WERI-Rb-1 (cell line): Measurements from ENCODE around the gene CRYGD.
"Not testable (repeated sequence)": the region's sequence is repeated elsewhere in the genome, so short reads cannot be mapped to it uniquely, and the experiment has no call there.

Experiments
- DNase-seq: peaks from one replicate; pipeline ENCODE4 v3.0.0-alpha.2; 2020
- H3K27ac ChIP-seq: fragments of 250-450 bp; sonication (Bioruptor Pico); 2 replicates; pipeline ENCODE4 v1.5.1; 2020; ENCODE audit warnings: mild to moderate bottlenecking, moderate library complexity
- H3K27me3 ChIP-seq: fragments of 250-450 bp; sonication (Bioruptor Pico); 2 replicates; pipeline ENCODE4 v1.5.1; 2021; ENCODE audit warnings: mild to moderate bottlenecking, low read depth, moderate library complexity; ENCODE audit not compliant: insufficient read depth, severe bottlenecking
- H3K36me3 ChIP-seq: fragments of 250-450 bp; sonication (Bioruptor Pico); 2 replicates; pipeline ENCODE4 v1.5.1; 2020; ENCODE audit warnings: mild to moderate bottlenecking, moderate library complexity
- H3K4me3 ChIP-seq: 2 replicates; pipeline ENCODE4 v1.5.1; 2011; ENCODE audit warnings: low read depth, mild to moderate bottlenecking, control low read depth, low read length
- H3K9me3 ChIP-seq: fragments of 250-450 bp; sonication (Bioruptor Pico); 2 replicates; pipeline ENCODE4 v1.5.1; 2021; ENCODE audit warnings: mild to moderate bottlenecking, moderate library complexity; ENCODE audit not compliant: severe bottlenecking
- TF ChIP-seq, protein P1 (sequence below): IDR thresholded peaks from 2 replicates; pipeline ENCODE4 v1.5.1; 2011; ENCODE audit warnings: low read depth, mild to moderate bottlenecking, control low read depth, inconsistent platforms, low read length

The CRYGD gene

DNA sequence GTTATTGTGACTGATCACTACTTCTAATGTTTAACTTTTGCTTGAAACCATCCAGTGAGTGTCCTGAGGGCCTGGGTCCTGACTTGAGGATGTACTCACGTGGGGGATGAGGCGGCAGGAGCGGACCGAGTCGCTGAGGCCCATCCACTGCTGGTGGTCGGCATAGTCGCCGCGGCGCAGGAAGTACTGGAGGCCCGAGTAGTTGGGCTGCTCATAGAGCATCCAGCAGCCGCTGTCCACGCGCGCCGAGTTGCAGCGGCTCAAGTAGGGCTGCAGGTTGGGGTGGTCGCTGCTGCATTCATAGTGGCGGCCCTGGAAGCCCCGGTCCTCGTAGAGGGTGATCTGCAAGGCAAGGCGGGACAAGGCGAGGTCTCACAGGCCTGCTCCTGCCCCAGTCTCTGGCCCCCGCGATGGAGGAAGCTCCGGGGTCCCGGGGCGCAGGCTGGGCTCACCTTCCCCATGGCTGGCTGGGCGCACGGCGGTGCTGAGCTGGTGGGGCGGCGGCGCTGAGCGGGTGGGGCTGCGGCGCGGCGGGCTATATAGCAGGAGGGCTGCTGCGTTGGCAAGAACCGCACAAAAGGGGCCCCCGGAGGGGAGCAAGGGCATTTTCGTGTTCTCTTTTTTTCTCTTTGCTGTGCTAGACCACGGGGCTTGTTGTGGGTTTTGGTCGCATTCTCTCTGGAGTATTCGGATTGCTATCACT, at the start of gene CRYGD:
CRYGD (minus strand) TSS at position 512 of the 703 bp plus-strand sequence; CDS start at position 461, 51 bp downstream.
- not testable (repeated sequence) for H3K4me3 ChIP-seq, DNase-seq

DNA sequence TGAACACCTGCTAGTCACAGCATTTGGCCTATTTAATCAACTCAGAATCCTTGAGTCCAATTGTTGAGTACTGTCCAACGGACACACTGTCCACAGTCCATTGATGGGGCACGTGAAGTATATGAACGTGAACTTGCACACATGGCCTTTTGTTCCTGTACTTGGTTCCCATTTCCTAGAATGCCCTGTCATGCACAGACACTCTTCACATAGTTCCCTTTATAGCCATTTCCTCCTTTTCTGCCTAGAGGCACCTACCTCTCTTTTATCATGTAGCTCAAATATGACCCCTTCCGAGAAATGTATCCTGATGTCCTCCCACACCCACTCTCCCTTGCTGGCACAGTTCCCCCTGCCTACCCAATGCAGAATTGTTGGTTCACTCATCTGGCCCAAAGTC, 47.8 kb upstream of the CRYGD start:
- no peak for DNase-seq
- TF ChIP-seq, protein P1, sequence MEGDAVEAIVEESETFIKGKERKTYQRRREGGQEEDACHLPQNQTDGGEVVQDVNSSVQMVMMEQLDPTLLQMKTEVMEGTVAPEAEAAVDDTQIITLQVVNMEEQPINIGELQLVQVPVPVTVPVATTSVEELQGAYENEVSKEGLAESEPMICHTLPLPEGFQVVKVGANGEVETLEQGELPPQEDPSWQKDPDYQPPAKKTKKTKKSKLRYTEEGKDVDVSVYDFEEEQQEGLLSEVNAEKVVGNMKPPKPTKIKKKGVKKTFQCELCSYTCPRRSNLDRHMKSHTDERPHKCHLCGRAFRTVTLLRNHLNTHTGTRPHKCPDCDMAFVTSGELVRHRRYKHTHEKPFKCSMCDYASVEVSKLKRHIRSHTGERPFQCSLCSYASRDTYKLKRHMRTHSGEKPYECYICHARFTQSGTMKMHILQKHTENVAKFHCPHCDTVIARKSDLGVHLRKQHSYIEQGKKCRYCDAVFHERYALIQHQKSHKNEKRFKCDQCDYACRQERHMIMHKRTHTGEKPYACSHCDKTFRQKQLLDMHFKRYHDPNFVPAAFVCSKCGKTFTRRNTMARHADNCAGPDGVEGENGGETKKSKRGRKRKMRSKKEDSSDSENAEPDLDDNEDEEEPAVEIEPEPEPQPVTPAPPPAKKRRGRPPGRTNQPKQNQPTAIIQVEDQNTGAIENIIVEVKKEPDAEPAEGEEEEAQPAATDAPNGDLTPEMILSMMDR: no peak
- H3K9me3 ChIP-seq: no peaks in the 10 kb centered on the region
- no peaks in the 10 kb centered on the region for H3K27me3 ChIP-seq
- no peaks in the 10 kb centered on the region for H3K36me3 ChIP-seq
- H3K27ac ChIP-seq: no peak overlapping the region
- H3K4me3 ChIP-seq: no peak overlapping the region

More for the DNA sequence above, at the start of gene CRYGD:
- not testable (repeated sequence) for H3K36me3 ChIP-seq, H3K27me3 ChIP-seq, H3K9me3 ChIP-seq, H3K27ac ChIP-seq

DNA sequence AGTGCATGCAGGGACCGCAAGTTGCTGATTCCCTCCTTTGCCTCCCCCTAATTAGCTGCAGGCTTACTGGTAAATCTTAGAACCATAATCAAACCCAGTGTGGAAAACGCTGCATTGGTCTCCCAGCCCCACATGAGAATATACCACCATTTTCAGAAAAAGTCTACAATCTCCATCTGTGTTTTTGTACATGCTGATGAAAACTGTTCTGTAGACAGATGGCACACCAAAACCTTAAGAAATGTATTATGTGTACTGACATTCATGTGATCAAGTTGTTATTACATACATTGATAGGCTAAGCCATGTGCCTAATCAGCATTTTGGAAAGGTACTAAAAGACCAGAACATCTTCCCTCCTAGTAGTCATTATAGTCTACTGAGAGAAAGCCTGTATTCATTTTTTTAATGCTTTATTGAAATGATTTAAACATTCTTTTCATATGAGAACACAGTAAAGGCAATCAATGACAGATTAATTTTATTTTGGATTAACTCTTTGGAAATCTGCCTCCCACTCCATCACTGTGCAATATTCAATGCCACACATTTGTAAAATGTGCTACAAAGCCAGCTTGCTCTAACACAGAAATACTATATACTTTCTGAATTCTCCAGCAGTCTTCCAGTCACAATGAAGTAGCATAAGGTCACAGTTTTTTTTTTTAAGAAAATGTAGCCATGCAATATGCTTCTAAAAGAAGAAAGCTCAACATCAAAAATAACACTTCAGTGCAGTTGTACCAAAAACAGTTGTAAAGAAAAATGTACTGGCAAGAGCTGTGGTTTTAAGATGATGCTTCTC, 40.8 kb upstream of the CRYGD start:
- no peaks in the 10 kb centered on the region for H3K9me3 ChIP-seq
- no peak overlapping the region for H3K27ac ChIP-seq
- no peaks in the 10 kb centered on the region for H3K27me3 ChIP-seq
- H3K36me3 ChIP-seq: no peaks in the 10 kb centered on the region
- no peak for DNase-seq
- no peak overlapping the region for H3K4me3 ChIP-seq
- TF ChIP-seq, protein P1: no peak

DNA sequence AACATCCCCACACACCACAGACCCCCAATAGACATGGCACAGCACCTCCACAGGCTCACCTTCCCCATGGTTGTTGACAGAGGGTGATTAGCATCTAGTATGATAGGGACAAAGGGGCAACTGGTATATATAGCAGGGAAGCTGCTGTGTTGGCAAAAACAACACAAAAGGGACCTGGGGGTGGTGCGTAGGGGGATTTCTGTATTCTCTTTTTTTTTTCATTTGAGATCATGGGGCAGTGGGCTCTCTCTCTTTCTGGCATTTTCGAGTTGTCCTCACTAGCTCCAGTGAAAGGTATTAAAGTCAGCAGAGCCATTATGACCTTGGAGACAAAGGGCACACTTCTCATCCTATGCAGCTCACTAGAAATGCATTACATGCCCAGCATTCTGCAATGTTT, 39.2 kb upstream of the CRYGD start, which contains the start of gene CRYGA:
CRYGA (minus strand) TSS at position 101 of the 400 bp plus-strand sequence; CDS start at position 68, 33 bp downstream.
- H3K36me3 ChIP-seq: no peaks in the 10 kb centered on the region
- TF ChIP-seq, protein P1: no peak
- no peak for DNase-seq
- no peak within 1 kb of the TSS for H3K27ac ChIP-seq
- no peaks in the 10 kb centered on the region for H3K9me3 ChIP-seq
- no peak within 1 kb of the TSS for H3K4me3 ChIP-seq
- H3K27me3 ChIP-seq: no peaks in the 10 kb centered on the region

DNA sequence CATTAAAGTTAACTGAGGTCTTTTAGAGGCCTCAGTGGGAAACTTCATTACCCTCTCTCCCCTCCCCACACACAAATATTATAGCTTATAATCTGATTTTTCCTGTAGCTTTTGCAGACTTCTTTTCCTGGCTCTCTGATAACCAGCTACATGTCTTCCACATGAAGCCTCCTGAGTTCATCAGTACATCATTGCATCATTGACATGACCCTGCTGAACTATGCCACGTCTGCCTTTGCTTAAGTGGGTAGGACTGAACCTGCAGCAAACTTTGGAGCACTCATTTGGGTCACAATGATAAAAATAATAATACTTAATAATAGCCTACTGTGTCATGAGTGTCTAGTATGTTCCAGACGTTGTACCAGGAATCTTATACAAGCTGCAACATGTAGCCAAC, 32.1 kb upstream of the CRYGD start:
- Histone ChIP-seq H3K36me3 (no peaks in the 10 kb centered on the region), H3K4me3 (no peak overlapping the region), H3K9me3 (no peaks in the 10 kb centered on the region), H3K27ac (no peak overlapping the region), H3K27me3 (no peaks in the 10 kb centered on the region)
- TF ChIP-seq, protein P1: no peak
- DNase-seq: no peak

DNA sequence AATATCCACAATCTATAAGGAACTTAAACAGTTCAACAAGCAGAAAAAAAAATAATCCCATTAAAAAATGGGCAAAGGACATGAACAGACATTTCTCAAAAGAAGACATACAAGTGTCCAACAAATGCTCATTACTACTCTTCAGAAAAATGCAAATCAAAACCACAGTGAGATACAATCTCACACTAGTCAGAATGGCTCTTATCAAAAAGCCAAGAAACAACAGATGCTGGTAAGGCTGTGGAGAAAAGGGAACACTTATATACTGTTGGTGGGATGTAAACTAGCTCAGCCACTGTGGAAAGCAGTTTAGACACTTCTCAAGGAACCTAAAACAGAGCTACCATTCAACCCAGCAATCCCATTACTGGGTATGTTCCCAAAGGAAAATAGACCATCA, 28.8 kb upstream of the CRYGD start:
- no peaks in the 10 kb centered on the region for H3K36me3 ChIP-seq
- DNase-seq: no peak
- no peak overlapping the region for H3K4me3 ChIP-seq
- H3K27ac ChIP-seq: no peak overlapping the region
- TF ChIP-seq, protein P1: no peak
- H3K27me3 ChIP-seq: no peaks in the 10 kb centered on the region
- H3K9me3 ChIP-seq: no peaks in the 10 kb centered on the region
